Activated T-helper 2 cell treated with anti-CD3 and anti-CD28 coated beads, Interferon-gamma antibody, Interleukin-2, Interleukin-4, amounts not matched to agents 10 μg/mL and 5 μg/mL and 100 μg/mL, durations not matched to agents 14 hours and 24 hours and 36 hours (primary cell): Measurements from ENCODE around the gene LSP1. TPM values are rescaled to one million over a fixed set of nuclear protein-coding genes. Genes with fewer than 3 reads are reported as not detected.
A peak's percentile ranks its signal among the peaks of the same experiment; 100 is the strongest.

Source experiments
- DNase-seq: peaks from one replicate; pipeline ENCODE4 v3.0.0; 2021; ENCODE audit warnings: low spot score
- H3K27ac Mint-ChIP-seq: one replicate; pipeline ENCODE4 v1.8.0; 2021; ENCODE audit warnings: mixed read lengths
- H3K27me3 Mint-ChIP-seq: one replicate; pipeline ENCODE4 v1.8.0; 2021; ENCODE audit warnings: low read depth, mixed read lengths
- H3K36me3 Mint-ChIP-seq: one replicate; pipeline ENCODE4 v1.8.0; 2021; ENCODE audit warnings: low read depth, mixed read lengths
- H3K4me1 Mint-ChIP-seq: one replicate; pipeline ENCODE4 v1.8.0; 2021; ENCODE audit warnings: low read depth, mixed read lengths
- H3K4me3 Mint-ChIP-seq: one replicate; pipeline ENCODE4 v1.8.0; 2021; ENCODE audit warnings: low read depth, mild to moderate bottlenecking, moderate library complexity, mixed read lengths
- H3K9me3 Mint-ChIP-seq: one replicate; pipeline ENCODE4 v1.8.0; 2021; ENCODE audit warnings: mixed read lengths
- intact Hi-C: fragments of 100-400 bp; cut with micrococcal nuclease; formaldehyde crosslinking; loops from one replicate; pipeline ENCODE4 v1.15.1; 2023
- total RNA-seq: library from RNA; stranded (reverse); gene quantifications from 2 replicates; pipeline ENCODE4 v1.2.3, GENCODE V29; 2022

The LSP1 gene
- total RNA-seq, 1 donor from 2014 or later = 449 TPM

DNA sequence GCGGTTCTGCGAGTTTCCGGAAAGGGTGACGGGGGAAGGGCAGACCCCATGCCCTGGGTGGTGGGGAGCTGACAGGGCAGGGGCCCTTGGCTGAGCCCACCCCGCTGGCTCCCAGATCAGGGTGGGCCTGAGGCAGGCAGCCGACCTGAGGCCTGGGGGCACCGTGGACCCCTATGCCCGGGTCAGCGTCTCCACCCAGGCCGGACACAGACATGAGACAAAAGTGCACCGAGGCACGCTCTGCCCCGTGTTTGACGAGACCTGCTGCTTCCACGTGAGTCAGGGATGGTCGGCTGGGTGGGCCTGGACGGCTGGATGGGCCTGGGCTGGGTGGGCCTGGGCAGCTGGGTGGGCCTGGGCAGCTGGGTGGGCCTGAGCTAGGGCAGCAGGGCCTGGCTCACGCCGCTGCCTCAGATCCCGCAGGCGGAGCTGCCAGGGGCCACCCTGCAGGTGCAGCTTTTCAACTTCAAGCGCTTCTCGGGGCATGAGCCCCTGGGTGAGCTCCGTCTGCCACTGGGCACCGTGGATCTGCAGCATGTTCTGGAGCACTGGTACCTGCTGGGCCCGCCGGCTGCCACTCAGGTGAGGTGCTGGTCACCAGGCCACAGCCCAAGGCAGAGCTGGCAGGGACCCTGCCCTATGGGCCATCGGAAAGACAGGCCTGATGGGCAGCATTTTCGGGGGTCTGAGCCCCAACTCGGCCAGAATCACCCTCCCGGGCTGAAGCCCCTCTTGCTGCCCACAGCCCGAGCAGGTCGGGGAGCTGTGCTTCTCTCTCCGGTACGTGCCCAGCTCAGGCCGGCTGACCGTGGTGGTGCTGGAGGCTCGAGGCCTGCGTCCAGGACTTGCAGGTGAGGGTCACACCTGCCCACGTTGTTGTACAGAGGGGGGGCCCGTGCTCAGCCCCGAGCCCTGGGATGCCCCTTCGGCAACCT lies 16.6 kb upstream of the LSP1 start:
- Mint-ChIP-seq H3K27me3 (peaks cover 2% of the 10 kb centered on the region), H3K27ac (no peak overlapping the region), H3K4me1 (peaks cover 7% of the 10 kb centered on the region), H3K4me3 (no peak overlapping the region), H3K36me3 (no peaks in the 10 kb centered on the region), H3K9me3 (no peaks in the 10 kb centered on the region)
- intact Hi-C loops = loop anchor here (2.0 to 10.0 kb wide), 3 partner anchors 49 to 316 kb away; partner anchors contain the start of gene TNNT3
- no peak for DNase-seq

- peaks cover 7% of the 10 kb centered on the region for H3K4me1 Mint-ChIP-seq
- intact Hi-C loops = loop anchor here (2.0 to 10.0 kb wide), 4 partner anchors 17 to 315 kb away; partner anchors contain the start of gene TNNT3
- H3K4me3 Mint-ChIP-seq = no peak overlapping the region
- H3K9me3 Mint-ChIP-seq = no peaks in the 10 kb centered on the region
- peak; percentile 67 for DNase-seq
- H3K27ac Mint-ChIP-seq = no peak overlapping the region
- H3K27me3 Mint-ChIP-seq = peaks cover 2% of the 10 kb centered on the region
- H3K36me3 Mint-ChIP-seq = no peaks in the 10 kb centered on the region
These were observed 15.5 kb upstream of the LSP1 start for GRCh38 chr11:1837171-1838076.

DNA sequence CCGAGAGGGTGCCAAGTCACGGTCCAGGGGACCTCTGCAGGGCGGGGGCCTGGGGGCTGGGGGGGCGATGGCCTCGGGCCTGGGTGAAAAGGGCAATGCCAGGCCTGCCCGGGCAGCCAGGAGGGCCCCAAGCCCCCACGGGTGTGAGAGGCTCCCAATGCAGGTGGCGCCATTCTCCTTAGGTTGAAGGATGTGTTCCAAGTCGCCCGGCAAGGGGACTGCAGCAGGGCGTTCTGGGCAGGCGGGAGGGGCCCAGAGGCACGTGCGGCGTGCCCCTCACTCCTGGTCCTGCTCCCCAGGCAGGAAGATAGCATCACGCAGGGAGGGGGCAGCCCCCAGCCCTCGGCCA lies 14.8 kb upstream of the LSP1 start:
- peaks cover 2% of the 10 kb centered on the region for H3K27me3 Mint-ChIP-seq
- H3K27ac Mint-ChIP-seq = no peak overlapping the region
- no peak for DNase-seq
- no peak overlapping the region for H3K4me3 Mint-ChIP-seq
- intact Hi-C loops = loop anchor here (2.0 to 10.0 kb wide), 3 partner anchors 17 to 314 kb away; no protein-coding TSS in a partner anchor
- peaks cover 8% of the 10 kb centered on the region for H3K4me1 Mint-ChIP-seq
- no peaks in the 10 kb centered on the region for H3K36me3 Mint-ChIP-seq
- no peaks in the 10 kb centered on the region for H3K9me3 Mint-ChIP-seq

DNA sequence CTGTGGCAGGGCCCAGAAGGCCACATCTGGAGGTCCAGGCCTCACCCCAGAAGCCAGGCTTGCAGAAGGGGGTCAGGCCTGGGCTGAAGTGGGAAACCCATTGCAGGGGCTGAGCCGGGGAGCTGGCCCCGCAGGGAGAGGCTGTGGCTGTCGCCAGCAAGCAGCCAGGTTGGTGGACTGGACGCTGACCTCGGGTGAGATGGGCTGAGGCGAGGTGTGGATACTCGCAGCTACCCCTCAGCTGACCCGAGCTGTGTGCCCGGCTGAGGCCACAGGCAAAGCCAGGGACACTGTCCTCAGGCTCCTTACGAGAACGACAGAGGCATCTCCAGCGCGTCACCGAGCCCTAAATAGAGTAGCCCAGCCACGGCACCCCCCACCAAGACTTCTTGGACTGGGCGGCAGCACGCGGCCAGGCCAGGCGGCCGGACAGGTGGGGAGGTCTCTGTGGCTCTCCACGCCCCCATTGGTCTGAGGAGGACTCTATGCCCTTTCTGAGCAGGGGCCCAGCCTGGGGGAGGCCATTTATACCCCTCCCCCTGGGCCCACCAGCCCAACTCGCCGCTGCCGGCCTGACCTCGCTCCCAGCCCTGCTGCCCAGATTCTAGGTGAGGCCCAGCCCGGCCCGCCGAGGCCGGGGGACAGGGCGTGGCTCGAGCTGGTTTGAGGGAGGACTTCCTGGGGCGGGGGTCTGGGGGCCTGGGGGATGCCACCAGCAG lies 14.3 kb upstream of the LSP1 start, which contains the start of gene TNNI2:
Gene TNNI2 (plus strand): TSS at position 556 of the 719 bp plus-strand sequence. CDS start 716 bp downstream, outside the sequence.
- DNase-seq = no peak
- Mint-ChIP-seq H3K27me3 (no peaks in the 10 kb centered on the region), H3K36me3 (no peaks in the 10 kb centered on the region), H3K4me1 (peaks cover 14% of the 10 kb centered on the region), H3K4me3 (no peak within 1 kb of the TSS), H3K9me3 (no peaks in the 10 kb centered on the region), H3K27ac (no peak within 1 kb of the TSS)
- intact Hi-C loops = loop anchor here (2.0 to 10.0 kb wide), 3 partner anchors 16 to 314 kb away; no protein-coding TSS in a partner anchor

- Mint-ChIP-seq H3K4me3 (no peak overlapping the region), H3K4me1 (peaks cover 20% of the 10 kb centered on the region), H3K27me3 (no peaks in the 10 kb centered on the region), H3K27ac (no peak overlapping the region), H3K36me3 (no peaks in the 10 kb centered on the region), H3K9me3 (no peaks in the 10 kb centered on the region)
- no peak for DNase-seq
- intact Hi-C loops = loop anchor here (2.0 to 10.0 kb wide), 3 partner anchors 15 to 313 kb away; no protein-coding TSS in a partner anchor
These were observed 13.5 kb upstream of the LSP1 start for GRCh38 chr11:1839204-1839923.

- H3K27me3 Mint-ChIP-seq = peaks cover 1% of the 10 kb centered on the region
- no peak for DNase-seq
- H3K36me3 Mint-ChIP-seq = no peaks in the 10 kb centered on the region
- H3K4me1 Mint-ChIP-seq = peaks cover 27% of the 10 kb centered on the region
- no peaks in the 10 kb centered on the region for H3K9me3 Mint-ChIP-seq
- no peak overlapping the region for H3K27ac Mint-ChIP-seq
- intact Hi-C loops = loop anchor here (2.0 to 10.0 kb wide), 3 partner anchors 15 to 312 kb away; no protein-coding TSS in a partner anchor
- H3K4me3 Mint-ChIP-seq = no peak overlapping the region
These were observed 12.7 kb upstream of the LSP1 start for GRCh38 chr11:1839924-1840779.

GRCh38 chr11:1840780-1841480 lies 12.0 kb upstream of the LSP1 start:
- Mint-ChIP-seq H3K27me3 (peaks cover 1% of the 10 kb centered on the region), H3K36me3 (no peaks in the 10 kb centered on the region)
- intact Hi-C loops = no loop called here

DNA sequence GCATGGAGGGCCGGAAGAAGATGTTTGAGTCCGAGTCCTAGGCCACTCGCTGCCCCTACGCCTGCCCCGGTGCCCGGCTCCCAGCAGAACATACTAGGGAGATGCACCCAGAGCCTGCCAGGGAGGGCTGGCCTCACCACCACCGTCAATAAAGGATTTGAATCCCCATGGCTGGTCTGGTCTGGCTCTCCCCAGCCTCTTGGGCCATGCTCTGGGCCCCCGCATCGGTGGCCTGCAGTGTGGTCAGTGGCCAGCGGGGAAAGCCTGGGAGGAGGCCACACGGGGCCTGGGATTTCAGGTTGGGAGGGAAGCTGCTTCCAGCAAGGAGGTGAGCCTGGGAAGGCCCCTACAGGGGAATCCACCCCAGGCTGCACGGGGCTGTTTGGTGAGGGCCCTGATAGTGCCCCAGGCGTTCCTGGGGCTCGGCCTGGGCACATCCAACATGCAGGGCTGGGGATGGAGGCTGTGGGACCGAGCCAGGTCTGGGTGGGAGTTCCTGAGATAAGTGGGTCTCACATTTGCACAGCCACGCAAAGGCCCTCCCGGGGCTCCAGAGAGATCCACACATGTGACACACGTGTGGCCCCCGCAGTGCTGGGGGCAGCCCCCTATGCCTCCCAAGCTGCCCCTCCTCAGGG lies 11.3 kb upstream of the LSP1 start:
- Mint-ChIP-seq H3K27me3 (peaks cover 1% of the 10 kb centered on the region), H3K4me1 (peaks cover 32% of the 10 kb centered on the region), H3K27ac (no peak overlapping the region), H3K9me3 (no peaks in the 10 kb centered on the region), H3K36me3 (no peaks in the 10 kb centered on the region), H3K4me3 (no peak overlapping the region)
- intact Hi-C loops = no loop called here
- no peak for DNase-seq

More at GRCh38 chr11:1840780-1841480, 12.0 kb upstream of the LSP1 start:
- no peak for DNase-seq
- Mint-ChIP-seq H3K4me3 (no peak overlapping the region), H3K4me1 (peaks cover 32% of the 10 kb centered on the region), H3K27ac (no peak overlapping the region), H3K9me3 (no peaks in the 10 kb centered on the region)

- Mint-ChIP-seq H3K27ac (no peak overlapping the region), H3K4me3 (no peak overlapping the region), H3K36me3 (no peaks in the 10 kb centered on the region), H3K27me3 (peaks cover 1% of the 10 kb centered on the region), H3K4me1 (peaks cover 34% of the 10 kb centered on the region), H3K9me3 (no peaks in the 10 kb centered on the region)
- intact Hi-C loops = no loop called here
- no peak for DNase-seq
These were observed 10.5 kb upstream of the LSP1 start for GRCh38 chr11:1842149-1843097.
